Ammon's horn (tissue), 1 donor: ENCODE measurements around the gene PSMD10.

Source experiments
- DNase-seq: peaks from one replicate; pipeline ENCODE4 v3.0.0-alpha.2; 2016; ENCODE audit warnings: low spot score

The PSMD10 gene

DNA sequence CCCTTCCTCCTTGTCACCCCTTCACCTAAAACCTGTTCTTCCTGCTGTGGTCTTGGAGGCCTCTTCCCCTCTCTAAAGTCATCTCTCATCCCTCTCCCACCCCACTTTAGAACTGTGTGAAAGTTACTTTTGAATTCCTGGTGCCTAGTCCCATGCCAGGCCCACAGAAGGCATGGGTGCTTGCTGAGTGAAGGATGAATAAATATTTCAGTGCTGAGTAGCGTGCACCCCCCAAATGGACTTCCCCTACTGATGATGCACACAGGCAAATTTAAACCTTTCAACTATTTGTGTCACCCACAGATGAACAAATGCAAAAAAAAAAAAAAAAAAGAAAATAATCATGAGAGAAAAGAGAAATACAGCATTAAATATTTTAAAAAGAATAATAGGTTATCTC lies 19.8 kb downstream of the PSMD10 start:
- DNase-seq: no peak

DNA sequence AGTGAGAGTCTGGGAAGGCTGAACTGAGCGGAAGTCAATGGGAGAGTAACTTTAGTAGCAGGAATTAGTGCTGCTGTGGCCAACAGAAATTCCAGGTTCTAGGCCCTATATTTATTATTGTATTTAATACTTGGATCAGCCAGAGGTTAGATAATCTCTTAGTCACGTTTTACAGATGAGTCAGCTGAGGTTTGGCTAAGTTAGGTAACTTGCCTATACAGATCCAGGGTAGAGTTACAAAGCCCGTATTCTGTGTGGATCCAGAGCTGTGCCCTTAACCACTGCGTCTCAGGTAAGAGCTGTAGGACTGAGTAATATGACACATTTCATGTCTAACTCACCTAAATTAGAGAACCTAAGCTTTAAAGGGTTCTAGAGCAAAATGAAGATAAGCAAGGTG lies 20.5 kb downstream of the PSMD10 start:
- no peak for DNase-seq

DNA sequence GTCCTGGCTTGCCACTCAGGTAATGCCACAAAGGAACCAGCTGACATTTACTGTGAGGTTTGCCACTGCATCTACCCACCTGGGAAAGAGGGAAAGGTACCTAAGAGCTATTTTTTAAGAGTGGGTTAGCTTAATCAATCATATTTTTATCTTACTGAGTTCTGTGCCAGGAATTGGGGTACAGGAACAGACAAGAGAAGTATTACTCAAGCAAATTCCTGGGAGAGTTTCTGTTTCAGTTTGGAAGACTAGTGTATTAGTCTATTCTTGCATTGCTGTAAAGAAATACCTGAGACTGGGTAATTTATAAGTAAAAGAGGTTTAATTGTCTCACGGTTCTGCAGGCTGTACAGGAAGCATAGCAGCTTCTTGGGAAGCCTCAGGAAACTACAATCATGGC lies 23.2 kb downstream of the PSMD10 start:
- DNase-seq: no peak

- no peak for DNase-seq
These were observed 26.7 kb downstream of the PSMD10 start for GRCh38 chrX:108064613-108065012.

GRCh38 chrX:108064001-108064400 lies 27.3 kb downstream of the PSMD10 start:
- no peak for DNase-seq

- no peak for DNase-seq
These were observed 31.5 kb downstream of the PSMD10 start for GRCh38 chrX:108059801-108060200.

DNA sequence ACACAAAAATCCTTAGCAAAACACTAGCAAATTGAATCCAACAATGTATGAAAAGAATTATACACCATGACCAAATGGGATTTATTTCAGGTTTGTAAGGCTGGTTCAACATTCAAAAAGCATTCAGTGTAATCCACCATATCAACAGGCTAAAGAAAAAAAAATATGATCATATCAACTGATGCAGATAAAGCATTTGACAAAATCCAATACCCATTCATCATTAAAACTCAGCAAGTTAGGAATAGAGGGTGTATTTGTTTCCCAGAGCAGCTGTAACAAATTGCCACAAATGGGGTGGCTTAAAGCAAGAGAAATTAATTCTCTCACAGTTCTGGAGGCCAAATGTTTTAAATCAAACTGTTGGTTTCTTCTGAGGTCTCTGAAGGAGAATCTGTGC lies 35.8 kb downstream of the PSMD10 start:
- DNase-seq: no peak

DNA sequence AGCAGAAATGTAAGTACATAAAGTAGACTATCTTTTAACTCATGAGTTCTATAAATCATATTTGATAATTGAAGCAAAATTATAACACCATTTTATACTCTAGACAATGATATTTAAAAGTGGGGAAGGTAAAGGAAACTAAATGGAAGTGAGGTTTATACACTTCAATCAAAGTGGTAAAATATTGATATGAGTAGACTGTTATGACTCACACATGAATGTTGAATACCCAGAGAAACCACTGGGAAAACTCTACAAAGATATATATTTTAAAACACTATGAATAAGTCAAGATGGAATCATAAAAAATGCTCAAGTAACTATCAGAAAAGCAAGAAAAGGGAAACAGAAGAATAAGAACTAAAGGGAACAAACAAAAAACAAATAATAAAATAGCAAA lies 38.1 kb downstream of the PSMD10 start:
- DNase-seq: no peak

DNA sequence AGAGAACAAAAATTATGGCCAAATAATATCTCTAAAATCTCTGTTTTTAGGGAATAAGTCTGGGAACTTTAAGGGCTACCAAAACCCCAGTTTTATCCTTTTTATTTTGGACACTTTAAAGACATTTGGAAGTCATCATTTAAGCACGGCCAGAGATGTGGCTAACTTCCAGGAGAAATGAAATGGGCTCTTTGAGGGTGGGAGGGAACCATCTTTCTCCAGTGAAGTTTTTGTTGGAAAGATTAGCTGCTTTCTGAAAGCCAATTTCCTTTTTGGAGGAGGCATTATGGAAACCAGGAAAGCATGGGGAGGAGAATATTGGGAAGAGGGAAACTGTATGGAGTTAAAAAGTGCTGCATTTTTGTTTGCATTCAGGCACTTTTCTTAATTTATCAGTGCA lies 41.7 kb downstream of the PSMD10 start:
- DNase-seq: no peak

GRCh38 chrX:108044554-108045256 lies 46.6 kb downstream of the PSMD10 start, which contains the start of gene VSIG1:
Gene VSIG1, plus strand, starts transcription at chrX:108045065. Its CDS starts 66 bp downstream, at chrX:108045131.
- DNase-seq: no peak

- DNase-seq: no peak
These were observed 54.9 kb downstream of the PSMD10 start for GRCh38 chrX:108036298-108036973.

- no peak for DNase-seq
These were observed 56.6 kb downstream of the PSMD10 start for GRCh38 chrX:108034725-108035124.
